ENCODE measurements around the gene CDH2. TPM values are rescaled to one million over a fixed set of nuclear protein-coding genes. Genes with fewer than 3 reads are reported as not detected.

Gene CDH2
- total RNA-seq, 1 donor from 2014 or later, result 22.8 TPM

DNA sequence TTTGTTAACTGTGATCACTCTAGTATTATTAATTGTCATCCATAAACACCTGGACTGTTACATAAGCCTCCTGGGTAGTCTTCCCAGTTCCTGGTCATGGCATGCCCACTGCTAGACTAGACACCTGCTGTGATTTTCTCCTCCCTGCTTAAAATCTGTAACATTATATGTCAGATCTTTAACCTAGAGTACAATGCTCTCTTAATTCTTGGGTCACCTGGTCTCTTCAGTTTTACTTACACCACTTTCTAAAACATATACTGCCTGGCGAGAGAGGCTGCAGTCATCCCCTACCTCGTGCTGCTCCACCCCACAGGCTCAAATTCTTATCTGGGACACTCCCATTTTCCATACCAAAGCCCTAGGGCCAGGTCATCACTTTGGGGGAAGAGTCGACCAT is 161.3 kb downstream of the CDH2 start:
- no peak for DNase-seq (ENCODE audit: low spot score in 2 of 2)
- intact Hi-C loops (cut with DNase I), result no loop called here
- no peak overlapping the region for H3K27ac ChIP-seq
- no peaks in the 10 kb centered on the region for H3K4me1 ChIP-seq
- no peaks in the 10 kb centered on the region for H3K36me3 ChIP-seq
- H3K27me3 ChIP-seq, result no peaks in the 10 kb centered on the region
- no peaks in the 10 kb centered on the region for H3K9me3 ChIP-seq
- H3K4me3 ChIP-seq, result no peak overlapping the region
- TF ChIP-seq, protein P1, sequence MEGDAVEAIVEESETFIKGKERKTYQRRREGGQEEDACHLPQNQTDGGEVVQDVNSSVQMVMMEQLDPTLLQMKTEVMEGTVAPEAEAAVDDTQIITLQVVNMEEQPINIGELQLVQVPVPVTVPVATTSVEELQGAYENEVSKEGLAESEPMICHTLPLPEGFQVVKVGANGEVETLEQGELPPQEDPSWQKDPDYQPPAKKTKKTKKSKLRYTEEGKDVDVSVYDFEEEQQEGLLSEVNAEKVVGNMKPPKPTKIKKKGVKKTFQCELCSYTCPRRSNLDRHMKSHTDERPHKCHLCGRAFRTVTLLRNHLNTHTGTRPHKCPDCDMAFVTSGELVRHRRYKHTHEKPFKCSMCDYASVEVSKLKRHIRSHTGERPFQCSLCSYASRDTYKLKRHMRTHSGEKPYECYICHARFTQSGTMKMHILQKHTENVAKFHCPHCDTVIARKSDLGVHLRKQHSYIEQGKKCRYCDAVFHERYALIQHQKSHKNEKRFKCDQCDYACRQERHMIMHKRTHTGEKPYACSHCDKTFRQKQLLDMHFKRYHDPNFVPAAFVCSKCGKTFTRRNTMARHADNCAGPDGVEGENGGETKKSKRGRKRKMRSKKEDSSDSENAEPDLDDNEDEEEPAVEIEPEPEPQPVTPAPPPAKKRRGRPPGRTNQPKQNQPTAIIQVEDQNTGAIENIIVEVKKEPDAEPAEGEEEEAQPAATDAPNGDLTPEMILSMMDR (IDR thresholded peaks at IDR 0.05), result no peak

GRCh38 chr18:28013066-28013465 is 163.9 kb downstream of the CDH2 start:
- H3K4me1 ChIP-seq, result no peaks in the 10 kb centered on the region

GRCh38 chr18:28012336-28012735 is 164.6 kb downstream of the CDH2 start:
- no peaks in the 10 kb centered on the region for H3K4me1 ChIP-seq
- TF ChIP-seq, protein P1 (IDR thresholded peaks at IDR 0.05), result no peak
- no peaks in the 10 kb centered on the region for H3K9me3 ChIP-seq
- H3K27ac ChIP-seq, result no peak overlapping the region
- no peaks in the 10 kb centered on the region for H3K27me3 ChIP-seq
- intact Hi-C loops (cut with DNase I), result loop anchor here (5.0 kb wide), 1 partner anchor 165 kb away; the partner anchor contains the start of gene CDH2
- H3K36me3 ChIP-seq, result no peaks in the 10 kb centered on the region
- DNase-seq (ENCODE audit: low spot score in 2 of 2), result no peak
- H3K4me3 ChIP-seq, result no peak overlapping the region

More at GRCh38 chr18:28013066-28013465, 163.9 kb downstream of the CDH2 start:
- Histone ChIP-seq H3K9me3 (no peaks in the 10 kb centered on the region), H3K4me3 (no peak overlapping the region), H3K27ac (no peak overlapping the region), H3K27me3 (no peaks in the 10 kb centered on the region), H3K36me3 (no peaks in the 10 kb centered on the region)
- intact Hi-C loops (cut with DNase I), result loop anchor here (5.0 kb wide), 1 partner anchor 164 kb away; the partner anchor contains the start of gene CDH2
- DNase-seq (ENCODE audit: low spot score in 2 of 2), result no peak
- TF ChIP-seq, protein P1 (IDR thresholded peaks at IDR 0.05), result peak in 1 of 3 experiments; percentile 31

- TF ChIP-seq, protein P1 (IDR thresholded peaks at IDR 0.05), result no peak
- no peaks in the 10 kb centered on the region for H3K9me3 ChIP-seq
These were observed 167.3 kb downstream of the CDH2 start for GRCh38 chr18:28009589-28009988.

GRCh38 chr18:28007841-28008240 is 169.1 kb downstream of the CDH2 start:
- no peaks in the 10 kb centered on the region for H3K9me3 ChIP-seq
- H3K4me1 ChIP-seq, result no peaks in the 10 kb centered on the region
- TF ChIP-seq, protein P1 (IDR thresholded peaks at IDR 0.05), result no peak
- no peak overlapping the region for H3K27ac ChIP-seq
- no peaks in the 10 kb centered on the region for H3K27me3 ChIP-seq
- no peak overlapping the region for H3K4me3 ChIP-seq
- no peaks in the 10 kb centered on the region for H3K36me3 ChIP-seq
- intact Hi-C loops (cut with DNase I), result no loop called here
- no peak for DNase-seq (ENCODE audit: low spot score in 2 of 2)

More at GRCh38 chr18:28009589-28009988, 167.3 kb downstream of the CDH2 start:
- Histone ChIP-seq H3K4me1 (no peaks in the 10 kb centered on the region), H3K4me3 (no peak overlapping the region), H3K36me3 (no peaks in the 10 kb centered on the region), H3K27ac (no peak overlapping the region), H3K27me3 (no peaks in the 10 kb centered on the region)
- intact Hi-C loops (cut with DNase I), result no loop called here
- DNase-seq (ENCODE audit: low spot score in 2 of 2), result no peak

DNA sequence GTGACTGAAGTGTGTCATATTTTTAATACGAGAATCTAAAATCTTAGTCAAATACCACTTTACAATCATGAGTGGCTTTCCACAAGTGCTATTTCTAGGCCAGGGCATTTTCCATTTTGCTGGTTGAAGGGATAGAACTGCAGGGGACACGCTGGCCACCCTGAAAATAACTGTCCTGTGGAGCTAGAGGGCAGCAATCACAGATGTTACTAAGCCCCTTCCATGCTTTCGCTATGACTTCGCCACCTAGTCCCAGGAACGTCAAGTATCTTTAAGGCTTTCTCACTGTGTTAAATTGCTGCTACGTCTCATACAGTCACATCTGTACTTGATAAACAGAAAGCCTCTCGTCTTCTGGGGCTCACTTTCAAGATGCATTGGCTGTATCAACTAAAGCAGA is 171.8 kb downstream of the CDH2 start:
- Histone ChIP-seq H3K36me3 (no peaks in the 10 kb centered on the region), H3K4me1 (no peaks in the 10 kb centered on the region), H3K4me3 (no peak overlapping the region), H3K27me3 (no peaks in the 10 kb centered on the region), H3K27ac (no peak overlapping the region), H3K9me3 (no peaks in the 10 kb centered on the region)
- no peak for DNase-seq (ENCODE audit: low spot score in 2 of 2)
- intact Hi-C loops (cut with DNase I), result no loop called here
- TF ChIP-seq, protein P1 (IDR thresholded peaks at IDR 0.05), result no peak
